ENCODE results near the gene PATL2. TPM values are rescaled to one million over a fixed set of nuclear protein-coding genes. Genes with fewer than 3 reads are reported as not detected.
"Not testable (repeated sequence)": the region's sequence is repeated elsewhere in the genome, so short reads cannot be mapped to it uniquely, and the experiment has no call there.

Gene PATL2
- total RNA-seq, 1 donor from 2014 or later: 0.79 TPM

DNA sequence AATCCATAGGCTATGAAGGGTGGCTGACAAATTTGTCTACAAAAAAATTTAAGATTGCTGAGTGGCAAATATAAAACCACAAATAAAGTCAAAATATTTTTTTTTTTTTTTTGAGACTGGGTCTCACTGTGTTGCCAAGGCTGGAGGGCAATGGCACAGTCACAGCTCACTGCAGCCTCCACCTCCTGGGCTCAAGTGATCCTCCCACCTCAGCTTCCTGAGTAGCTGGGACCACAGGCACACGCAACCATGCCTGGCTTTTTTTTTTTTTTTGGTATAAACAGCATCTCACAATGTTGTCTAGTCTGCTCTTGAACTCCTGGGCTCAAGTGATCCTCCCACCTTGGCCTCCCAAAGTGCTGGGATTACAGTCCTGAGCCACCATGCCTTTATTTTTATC is 20.9 kb downstream of the PATL2 start:
- DNase-seq: not testable (repeated sequence)

DNA sequence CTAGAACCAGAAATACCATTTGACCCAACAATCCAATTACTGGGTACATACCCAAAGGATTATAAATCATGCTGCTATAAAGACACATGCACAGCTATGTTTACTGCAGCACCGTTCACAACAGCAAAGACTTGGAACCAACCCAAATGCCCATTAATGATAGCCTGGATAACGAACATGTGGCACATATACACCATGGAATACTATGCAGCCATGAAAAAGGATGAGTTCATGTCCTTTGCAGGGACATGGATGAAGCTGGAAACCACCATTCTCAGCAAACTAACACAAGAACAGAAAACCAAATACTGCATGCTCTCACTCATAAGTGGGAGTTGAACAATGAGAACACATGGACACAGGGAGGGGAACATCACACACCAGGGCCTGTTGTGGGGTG is 21.8 kb downstream of the PATL2 start:
- not testable (repeated sequence) for DNase-seq

DNA sequence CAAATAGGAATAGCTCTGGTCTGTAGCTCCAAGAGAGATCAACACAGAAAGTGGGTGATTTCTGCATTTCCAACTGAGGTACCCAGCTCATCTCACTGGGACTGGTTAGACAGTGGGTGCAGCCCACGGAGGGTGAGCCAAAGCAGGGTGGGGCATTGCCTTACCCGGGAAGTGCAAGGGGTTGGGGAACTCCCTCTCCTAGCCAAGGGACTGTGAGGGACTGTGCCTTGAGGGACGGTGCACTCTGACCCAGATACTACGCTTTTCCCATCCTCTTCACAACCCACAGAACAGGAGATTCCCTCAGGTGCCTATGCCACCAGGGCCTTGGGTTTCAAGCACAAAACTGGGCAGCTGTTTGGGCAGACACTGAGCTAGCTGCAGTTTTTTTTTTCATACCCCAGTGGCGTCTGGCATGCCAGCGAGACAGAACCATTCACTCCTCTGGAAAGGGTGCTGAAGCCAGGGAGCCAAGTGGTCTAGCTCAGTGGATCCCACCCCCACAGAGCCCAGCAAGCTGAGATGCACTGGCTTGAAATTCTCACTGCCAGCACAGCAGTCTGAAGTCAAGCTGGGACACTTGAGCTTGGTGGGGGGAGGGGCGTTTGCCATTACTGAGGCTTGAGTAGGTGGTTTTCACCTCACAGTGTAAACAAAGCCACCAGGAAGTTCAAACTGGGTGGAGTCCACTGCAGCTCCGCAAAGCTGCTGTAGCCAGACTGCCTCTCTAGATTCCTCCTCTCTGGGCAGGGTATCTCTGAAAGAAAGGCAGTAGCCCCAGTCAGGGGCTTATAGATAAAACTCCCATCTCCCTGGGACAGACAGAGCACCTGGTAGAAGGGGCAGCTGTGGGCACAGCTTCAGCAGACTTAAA is 28.1 kb downstream of the PATL2 start:
- DNase-seq: not testable (repeated sequence)

DNA sequence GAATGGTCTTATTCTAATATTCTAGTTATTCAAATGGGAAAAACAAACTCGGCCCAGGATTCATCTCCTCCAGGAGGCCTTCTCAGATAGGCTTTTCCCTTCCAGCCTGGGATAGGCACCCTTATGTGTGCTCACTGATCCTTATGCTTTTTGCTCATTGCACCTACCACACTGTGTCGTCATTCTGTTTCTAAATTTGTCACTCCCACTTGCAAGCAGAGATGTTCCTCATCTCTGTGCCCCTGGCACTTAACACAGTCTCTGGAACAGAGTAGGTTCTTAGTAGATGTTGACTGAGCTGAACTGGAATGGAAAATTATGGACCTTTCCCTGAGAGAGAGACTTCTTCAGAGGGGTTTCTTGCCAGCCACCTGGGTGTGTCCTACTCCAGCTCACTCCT is 28.9 kb downstream of the PATL2 start:
- DNase-seq: no peak

DNA sequence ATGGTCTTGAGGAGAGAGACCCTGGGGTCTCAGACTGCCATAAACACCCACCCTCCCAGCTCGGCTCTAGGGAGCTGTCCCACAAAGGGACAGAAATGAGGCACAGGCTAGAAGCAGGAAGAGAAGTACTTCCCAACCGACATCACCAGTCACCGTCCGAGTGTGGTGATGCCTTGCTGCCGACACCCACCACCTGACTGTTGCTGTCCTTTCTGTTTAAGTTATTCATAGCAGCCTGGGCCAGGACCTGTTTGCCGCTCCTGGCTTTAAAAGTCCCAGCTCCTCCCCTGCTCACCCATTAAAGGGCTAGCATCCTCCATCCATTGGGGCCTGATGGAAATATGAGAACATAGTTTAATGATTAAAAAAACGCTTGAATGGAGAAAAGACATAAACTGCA is 34.4 kb downstream of the PATL2 start:
- no peak for DNase-seq

DNA sequence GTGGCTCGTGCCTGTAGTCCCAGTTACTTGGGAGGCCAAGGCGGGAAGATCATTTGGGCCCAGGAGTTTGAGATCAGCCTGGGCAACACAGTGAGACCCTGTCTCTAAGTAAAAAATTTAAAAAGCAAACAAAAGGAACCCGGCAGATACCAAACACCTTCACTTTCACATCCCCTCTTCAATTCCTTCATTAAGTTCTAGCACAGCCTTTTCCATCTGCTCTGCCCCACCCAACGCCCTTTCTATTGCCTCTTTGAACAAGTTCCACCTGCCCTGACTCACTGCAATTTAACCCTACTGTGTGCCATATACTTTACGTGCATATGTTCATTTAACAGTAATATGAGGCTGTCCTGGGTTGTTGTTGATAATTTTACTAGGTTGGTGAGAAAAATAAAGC is 35.2 kb downstream of the PATL2 start:
- DNase-seq: no peak

DNA sequence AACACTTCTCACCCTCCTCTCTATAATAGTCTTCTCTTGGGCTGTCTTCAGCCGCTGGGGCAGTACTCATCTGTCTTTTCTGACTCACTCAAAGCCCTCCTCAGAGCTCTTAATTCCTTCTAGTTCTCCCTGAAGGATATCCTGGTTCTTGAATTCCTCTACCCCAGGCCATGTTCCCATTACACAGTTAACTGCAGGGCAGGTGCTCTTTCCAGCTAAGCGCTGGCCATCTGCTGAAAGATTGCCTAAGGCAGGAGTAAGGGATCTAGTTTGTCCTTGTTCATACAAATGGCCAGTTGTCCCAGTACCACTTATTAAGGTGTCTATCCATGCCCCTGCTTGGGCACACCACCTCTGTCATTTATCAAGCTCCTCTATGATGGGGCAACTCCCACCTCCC is 37.5 kb downstream of the PATL2 start:
- DNase-seq: no peak

DNA sequence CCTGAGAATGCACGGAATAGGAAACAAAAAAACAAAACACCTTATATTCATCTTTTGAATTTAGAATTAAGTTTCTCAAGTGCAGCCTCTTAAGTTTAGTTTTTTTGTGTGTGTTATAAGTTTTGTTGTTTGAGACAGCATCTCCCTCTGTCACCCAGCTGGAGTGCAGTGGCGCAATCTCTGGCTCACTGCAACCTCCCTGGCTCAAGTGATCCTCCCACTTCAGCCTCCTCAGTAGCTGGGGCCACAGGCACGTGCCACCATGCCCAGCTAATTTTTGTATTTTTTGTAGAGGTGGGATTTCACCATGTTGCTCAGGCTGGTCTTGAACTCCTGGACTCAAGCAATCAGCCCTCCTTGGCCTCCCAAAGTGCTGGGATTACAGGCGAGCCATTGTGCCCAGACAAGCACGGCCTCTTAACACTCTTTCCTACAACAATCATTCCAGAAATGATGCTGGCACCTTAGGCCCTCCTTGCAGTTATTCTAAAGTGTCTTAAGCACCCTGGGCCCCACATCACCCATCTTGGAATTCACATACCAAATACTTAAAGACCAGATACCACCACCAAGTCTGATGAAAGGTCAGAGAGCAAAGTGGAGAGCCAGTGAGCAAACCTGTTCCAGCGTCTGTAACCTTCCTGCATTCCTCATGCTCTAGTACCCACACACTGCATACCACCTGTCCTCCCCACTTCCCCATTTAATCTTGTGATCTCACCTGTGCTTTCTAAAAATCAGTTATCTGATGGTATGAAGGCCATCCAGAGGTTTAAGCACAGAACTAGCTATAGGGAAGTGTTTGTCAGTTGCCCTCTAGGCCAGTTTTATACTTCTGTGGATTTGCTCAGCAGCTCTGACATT is 40.8 kb downstream of the PATL2 start:
- no peak for DNase-seq

DNA sequence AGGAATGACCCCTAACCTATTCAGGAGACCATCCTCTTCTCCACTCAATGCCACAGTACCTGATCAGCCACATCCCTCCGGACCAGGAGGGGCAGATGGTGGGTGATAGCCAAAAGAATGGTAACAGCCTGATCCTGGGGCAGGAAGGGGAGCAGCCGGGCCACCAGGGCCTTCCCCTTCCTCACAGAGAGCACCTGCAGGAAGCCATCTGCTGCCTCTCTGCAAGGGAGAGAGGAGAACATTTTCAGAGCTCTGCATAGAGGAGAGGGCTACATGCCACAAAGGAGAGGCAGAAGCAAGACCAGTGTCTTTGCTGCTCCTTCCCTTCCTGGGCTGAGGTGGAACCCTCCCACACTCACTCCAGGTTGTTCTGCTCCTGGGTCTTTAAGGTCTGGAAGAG is 42.2 kb downstream of the PATL2 start:
- no peak for DNase-seq

DNA sequence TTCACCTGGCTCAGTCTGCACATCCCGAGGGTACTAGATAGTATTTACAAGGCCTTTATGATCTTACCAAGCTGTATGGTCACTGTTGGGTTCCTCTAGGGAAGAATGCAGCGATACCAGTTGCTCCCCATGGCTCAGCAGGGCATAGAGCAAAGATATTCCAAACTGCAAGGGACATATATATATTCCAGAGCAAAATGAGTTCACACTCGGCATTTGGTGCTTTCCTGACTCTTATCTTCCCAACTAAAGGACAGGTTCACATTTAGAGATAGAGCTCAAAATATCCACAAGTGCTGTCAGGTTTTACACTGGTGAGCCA is 44.1 kb downstream of the PATL2 start:
- DNase-seq: no peak

DNA sequence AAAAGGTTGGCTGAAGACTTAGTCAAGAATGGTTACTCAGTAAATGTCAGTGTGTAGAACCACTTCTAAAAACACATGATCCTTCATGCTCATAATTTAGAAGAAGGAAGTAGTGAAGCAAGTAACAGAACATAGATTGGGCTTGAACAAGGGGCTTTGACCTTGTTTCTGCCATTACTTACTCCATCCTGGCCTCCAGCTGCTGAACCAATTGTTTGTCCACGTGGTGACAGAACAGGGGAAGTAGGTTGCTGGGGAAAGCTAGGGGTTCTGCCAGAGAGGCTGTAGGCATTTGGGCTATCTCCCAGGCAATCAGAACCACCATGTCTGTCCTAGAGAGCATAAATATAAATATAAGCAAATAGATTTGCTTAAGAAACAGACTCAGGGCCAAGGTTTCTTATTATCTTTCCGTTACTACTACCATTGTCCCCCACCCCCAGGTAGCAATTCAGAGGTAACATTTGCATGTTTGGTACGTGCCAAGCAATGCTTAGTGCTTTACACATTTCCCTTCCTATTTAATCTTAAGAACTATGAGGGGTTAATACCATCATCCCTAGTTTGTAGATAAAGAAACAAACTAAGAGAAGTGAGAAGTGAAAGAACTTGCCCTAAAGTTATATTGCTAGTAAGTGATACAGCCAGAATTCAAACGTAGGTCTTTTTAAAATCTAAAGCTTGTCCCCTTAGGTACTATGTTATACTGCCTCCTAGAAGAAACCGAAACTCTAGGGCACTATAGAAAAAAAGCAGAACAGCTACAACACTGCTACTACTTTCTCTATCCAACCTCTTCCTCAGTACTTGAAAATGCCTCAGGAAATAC is 44.7 kb downstream of the PATL2 start:
- DNase-seq: no peak

DNA sequence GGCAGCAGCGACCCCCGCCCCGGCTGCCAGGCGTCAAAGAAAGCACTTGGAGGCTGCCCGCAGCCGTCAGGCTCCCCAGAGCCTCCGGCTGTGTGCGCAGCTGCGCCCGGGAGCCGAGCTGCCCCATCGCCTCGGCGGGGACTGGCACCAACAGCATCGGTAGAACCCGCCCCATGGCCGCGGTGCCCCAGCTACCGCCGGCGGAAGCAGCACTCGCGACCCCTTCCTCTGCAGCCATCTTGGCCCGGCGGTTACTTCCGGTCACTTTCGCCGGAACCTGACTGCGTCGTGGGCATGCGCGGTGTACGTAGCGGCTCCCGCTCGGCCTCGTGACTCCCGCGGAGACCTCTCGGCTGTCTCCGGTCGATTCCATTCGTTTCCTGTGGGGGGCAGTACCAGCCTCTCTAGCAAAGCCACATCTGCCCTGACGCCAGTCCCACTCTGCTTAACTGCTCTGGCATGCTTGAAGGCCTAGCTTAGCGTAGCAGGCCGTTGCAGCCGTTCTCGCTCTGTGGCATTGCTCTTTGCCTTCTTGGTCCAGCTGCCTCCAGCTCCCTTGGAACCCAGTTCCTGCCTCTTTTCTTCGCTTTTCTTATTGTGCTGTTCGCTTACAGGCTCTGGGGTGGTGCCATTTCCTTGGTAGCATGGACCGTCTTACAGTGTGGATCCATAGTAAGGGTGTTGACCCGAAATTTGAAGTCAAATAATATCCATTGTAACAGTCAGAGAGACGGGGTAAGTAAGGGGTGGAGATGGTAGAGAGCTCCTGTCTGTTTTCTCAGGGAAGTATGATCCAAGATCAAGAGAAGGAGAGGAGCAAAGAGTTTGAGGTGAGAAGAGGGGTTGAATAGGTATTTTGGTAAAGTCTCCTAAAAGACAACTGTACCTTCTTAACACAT is 47.5 kb downstream of the PATL2 start, which contains the start of gene SPG11:
SPG11 (minus strand) TSS at position 253 of the 899 bp plus-strand sequence; CDS start at position 238, 15 bp downstream.
- peak; percentile 97 for DNase-seq

DNA sequence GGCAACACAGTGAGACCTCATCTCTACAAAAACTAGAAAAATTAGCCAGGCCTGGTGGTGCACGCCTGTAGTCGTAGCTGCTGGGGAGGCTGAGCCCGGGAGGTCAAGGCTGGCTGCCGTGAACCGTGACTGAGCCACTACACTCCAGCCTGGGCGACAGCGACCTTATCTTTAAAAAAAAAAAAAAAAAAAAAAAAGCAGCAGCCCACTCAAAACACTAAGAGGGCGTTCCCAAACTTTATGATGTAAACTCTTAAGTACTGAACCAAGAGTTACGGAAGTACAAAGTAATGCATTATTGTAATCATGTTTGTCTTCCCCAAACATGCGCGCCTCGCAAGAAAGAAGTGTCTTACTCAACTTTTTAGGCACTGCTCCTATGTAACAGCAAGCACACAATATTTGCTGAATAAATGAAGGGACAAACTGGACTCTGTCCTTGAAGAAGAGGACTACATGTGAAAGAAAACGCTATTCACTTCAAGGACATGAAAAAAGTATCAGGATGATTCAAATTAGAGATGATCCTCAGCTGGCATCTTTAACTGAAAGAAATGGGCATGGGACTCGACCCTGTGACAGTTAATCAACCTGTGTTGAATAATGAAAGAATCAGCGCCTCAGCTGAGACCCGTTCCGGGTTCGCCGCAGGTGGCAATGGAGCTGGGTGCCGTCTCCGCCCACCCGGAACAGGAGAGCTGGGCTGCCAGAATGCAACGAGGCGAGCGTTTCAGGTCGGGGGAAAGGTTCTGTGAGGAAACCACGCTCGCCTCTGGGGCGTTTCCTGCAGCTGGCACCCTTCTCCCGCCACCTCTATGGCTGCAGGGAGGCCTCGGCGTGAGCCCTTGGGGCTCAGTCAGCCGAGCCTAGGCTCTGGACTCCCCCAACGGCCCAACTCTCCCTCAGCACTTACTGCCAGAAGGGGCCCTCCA is 48.4 kb downstream of the PATL2 start:
- no peak for DNase-seq

DNA sequence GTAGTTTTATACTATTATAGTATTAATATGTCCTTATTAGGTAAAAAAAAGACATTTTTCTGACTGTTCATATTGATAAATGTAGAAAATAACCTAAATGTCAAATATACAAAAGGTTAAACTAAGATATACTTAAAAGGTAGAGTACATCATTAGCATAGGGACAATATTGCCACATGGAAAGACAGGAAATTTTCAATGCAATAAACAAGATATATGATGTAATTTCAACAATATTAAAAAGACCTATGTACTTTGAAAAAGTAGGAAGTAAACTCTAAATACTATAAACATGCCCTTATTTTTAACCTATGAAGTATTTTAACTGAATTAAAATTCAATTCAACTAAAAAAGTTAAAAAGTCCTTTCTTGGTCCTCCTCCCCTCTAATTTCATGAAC is 49.5 kb downstream of the PATL2 start:
- DNase-seq: no peak

DNA sequence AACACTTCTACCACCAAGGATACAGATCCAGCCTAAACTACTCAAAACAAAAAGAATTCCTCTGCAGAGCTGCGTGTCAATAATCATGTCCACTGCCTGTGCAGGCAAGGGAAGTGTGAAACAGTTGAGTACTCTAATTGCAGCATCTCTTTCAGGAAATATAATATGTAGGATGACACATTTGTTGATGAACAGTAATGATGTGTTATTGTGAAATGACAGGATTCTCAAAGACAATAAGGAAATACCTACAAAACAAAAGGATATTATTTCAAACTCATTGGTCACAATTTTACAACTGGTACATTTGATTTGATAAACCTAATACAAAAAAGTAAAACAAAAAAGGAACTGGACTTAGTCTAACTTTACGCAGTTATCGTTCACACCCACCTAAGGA is 52.1 kb downstream of the PATL2 start:
- DNase-seq: no peak

DNA sequence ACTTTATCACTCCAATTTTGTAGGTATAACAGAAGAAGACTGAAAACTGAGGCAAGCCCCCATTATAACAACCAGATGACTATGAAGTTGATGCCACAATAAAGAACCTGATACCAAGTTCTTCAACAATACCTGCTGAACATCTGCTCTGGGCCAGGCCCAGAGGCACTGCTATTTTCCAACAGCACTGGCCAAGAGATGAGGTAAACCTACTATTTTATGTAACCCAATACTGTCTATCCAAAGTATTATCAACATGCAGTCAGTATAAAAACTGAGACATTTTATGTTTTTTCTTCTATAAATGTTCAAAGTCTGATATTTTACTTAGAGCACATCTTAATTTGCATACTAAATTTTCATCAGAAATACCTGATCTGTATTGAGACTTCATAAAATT is 53.7 kb downstream of the PATL2 start:
- no peak for DNase-seq

DNA sequence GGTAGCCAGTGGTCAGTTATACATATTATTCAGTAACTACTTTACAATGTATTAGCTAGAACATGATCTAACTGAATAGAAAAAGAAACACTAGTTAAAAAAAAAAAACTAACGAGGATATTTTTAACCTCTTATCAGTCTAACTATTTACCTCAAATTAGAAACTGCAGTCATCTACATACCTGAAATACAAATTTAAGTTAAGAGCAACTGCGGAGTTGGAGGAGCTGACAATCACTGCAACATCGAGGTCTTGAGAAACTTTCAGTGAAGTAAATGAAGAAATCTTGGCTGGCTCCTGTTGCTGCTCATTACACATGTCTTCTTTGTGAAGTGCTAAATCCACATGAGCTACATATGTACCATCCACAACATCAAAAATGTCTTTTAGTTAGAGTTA is 54.2 kb downstream of the PATL2 start:
- DNase-seq: no peak

DNA sequence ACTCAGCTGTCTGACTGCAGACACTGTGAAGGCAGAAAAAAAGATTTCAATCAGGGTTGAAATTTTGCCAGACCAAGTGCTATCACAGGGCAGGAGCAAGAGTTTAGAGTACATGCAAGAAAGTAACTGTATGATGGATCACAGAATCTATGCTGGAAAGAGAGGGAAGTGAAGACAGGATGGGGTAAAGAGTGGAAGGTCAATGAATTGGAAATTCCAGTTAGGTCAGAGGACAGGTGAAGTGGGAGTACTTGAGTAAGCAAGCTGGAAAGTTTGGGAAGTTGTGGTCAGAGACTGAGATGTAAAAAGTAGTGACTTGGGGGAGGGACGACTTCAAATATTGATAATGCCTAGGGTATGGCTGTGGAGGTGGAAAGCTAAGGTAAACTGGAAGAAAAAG is 54.8 kb downstream of the PATL2 start:
- DNase-seq: no peak

DNA sequence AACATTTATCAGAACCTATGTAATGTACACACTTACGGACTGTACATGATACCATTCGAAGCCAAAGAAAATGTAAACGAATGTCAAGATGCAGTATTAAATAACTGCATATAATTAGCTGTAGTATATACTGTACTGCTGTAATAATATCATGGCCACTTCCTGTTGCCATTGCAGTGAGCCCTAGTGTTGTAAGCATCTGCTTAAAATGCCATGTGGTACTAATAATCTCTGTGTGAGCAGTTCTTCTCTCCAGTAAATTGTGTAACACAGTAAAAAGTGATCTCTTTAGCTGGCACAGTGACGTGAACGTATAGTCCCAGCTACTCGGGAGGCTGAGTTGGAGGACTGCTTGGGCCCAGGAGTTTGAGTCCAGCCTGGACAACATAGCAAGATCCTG is 56.3 kb downstream of the PATL2 start:
- DNase-seq: peak; percentile 40

DNA sequence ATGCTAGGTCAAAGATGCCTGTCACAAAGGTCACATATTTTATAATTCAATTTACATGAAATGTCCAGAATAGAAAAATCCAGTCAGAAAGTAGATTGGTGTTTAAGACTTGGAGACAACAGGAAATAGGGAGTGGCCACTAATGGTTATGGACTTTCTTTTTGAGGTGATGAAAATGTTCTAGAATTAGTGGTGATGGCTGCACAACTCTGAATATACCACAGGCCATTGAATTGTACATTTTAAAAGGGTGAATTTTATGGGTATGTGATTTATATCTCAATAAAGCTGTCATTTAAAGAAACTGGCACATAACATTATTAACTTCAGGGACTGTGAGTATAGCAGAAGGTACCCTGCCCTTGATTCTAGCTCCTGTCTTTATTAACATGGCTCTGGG is 63.5 kb downstream of the PATL2 start:
- no peak for DNase-seq
